NK-92 treated with Interleukin-12 subunit alpha and Interleukin-12 subunit beta, amount 100 ng/mL, for 24 hours (cell line): ENCODE results near the gene STXBP5.

Source experiments
- DNase-seq: peaks from one replicate; lab custom pipeline; 2025; lab: John Stamatoyannopoulos, UW

STXBP5 gene

DNA sequence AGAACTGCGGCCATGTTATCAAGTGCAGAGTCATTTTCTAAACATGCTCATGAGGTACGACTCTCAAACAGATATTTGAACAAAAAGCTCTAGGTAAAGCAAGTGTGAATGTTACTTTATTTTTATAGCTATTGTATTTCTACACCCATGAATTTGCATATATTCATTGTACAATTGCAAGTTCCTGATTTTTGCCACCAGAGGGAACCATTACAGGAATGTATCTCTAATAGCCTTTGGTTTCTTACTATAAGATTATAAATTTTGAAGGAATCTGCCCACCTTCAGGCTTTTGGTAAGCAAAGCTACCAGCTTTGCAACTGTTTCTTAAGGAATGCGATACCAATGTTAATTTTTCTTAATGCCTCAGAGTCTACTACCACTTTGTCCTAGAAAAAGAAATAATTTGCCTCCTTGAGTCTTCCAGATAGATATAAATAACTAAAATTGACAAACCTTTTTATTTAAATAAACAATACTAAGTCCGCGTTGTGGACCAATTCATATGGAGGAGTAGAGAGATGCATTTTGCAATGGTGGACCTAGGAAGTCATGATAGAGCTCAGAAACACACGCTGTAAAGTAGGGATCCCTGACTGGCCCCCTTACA, 178.8 kb downstream of the STXBP5 start:
- DNase-seq = no peak

DNA sequence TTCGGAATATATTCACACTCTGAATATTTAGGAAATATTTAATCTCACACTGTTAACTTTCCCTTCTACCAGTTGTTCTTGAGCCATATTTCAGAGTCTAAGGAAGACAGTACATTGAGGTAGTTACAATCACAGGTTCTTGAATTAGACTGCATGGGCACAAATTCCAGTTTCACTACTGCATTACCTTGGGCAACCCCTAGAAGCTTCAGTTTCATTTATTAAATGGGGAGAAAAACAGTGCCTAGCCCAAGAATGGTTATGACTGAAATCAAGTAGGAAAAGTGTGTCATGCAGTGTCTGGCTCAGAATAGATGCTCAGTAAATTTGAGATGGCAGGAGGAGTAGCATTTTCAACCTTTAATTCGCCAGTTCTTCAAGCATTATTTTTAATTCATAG, 179.8 kb downstream of the STXBP5 start:
- no peak for DNase-seq

DNA sequence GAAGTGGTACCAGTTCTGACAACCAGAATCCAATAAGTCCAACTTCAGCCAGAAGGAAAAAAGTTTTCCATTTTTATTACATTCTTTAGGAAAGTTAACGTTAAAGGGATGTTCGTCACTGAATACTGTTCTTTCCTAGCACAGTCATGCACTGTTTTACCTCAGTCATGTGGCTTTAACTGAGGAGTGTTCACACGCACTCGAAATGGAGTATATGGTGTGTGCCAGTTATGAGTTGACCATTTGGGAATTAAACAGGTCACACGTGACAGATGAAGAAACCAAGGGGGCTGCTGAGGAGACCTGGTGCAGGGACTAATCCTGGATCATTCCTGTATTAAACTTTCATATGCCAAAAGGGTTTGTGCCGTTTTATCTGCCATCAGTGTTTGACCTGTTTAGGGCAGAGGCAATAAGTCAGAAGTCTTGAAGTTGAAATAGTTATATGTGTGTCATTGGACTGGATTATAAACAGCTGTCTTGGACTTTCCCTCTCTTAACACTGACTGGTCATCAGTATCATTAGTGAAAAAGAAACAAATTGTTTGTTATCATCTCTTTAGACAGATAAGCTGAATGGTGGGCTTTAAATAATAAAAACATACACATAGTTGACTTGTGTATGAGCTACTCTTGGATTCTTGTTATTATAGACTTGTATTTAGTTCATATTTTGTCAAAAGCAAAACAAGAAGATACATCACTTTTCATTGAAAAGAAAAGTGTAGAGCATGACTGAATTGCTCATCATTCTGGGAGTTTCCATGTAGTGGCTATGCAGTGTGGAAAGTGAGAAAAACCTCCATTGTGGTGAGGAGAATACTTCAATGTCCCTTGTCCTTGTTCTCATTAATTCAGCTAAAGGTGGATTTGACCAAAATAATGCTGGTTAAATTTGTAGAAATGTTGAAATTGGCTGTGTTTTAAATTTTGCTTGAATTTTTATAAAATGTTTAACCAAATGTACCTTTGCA, 180.8 kb downstream of the STXBP5 start:
- no peak for DNase-seq

DNA sequence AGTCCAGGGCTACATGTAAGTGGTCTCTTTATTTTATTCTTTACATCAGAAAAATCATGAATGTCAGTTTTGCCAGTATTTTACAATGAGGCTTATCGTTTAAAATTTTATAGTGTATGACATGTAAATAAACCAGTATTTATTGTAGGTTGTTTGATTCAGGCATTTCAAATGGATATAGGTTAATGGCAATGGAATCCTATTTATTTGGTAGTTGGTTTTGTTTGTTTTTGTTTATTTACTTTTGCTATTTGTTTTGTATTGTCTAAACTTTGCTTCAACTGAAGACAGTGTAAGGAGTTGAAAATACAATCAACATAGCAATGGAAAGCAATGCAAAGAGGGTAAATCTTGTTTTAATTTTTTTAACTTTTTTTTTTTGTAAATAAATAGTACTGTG, 185.2 kb downstream of the STXBP5 start:
- DNase-seq = no peak

DNA sequence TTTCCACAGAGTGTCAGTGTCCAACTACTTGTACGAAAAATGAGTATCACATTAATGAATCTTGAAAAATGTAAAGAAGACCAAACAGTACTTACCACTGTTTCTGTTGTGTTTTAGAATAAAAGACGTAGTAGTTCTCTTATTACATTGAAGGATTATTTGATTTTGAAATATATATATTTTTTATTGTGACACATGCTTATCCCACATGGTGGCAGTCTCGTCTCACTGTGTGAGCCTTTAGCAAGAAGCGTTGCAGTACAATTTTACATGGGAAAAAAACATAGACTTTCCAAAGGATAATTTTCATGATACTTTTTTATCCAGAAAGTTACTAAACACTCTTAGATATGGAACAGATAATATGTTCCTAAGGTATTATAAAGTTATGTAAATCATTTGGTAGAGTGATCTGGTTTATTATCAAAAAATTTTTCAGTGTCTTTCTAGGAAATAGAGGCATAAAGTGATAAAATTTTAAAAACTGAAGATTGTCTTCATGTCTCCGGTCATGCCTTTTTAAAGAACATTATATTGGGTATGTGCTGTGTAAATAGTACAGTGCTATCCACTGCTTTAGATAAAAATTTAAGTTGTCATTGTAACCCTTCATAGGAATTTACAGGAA, 186.8 kb downstream of the STXBP5 start:
- no peak for DNase-seq

DNA sequence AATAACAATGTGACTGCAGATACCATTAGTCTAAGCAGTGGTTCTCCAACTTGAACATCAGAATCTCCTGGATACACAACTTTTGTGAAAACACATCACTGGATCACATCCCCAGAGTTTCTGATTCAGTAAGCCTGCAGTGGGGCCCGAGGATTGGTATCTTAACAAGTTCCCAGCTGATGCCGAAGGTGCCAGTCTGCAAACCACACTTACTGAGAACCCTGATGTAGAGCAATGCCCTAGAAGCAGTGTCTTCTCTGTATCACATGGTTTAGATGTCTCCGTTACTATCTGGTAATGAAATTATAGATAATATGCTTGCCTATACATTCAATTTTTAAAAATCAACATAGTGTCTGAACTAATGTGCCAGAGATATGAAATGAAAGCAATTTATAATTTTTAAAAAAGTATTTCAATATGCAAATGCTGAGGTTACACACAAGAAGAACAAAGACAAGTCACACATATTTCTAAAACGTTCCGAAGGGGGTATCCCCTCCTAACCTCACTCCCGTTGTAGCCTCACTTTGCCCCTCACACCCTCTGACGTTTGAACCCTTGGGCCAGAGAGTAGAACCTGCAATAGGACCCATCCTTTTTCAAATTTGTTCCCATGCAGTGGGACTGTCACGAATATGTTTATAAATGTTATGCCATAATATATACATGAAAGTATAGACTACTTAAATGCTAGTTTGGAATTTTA, 188.9 kb downstream of the STXBP5 start:
- no peak for DNase-seq

DNA sequence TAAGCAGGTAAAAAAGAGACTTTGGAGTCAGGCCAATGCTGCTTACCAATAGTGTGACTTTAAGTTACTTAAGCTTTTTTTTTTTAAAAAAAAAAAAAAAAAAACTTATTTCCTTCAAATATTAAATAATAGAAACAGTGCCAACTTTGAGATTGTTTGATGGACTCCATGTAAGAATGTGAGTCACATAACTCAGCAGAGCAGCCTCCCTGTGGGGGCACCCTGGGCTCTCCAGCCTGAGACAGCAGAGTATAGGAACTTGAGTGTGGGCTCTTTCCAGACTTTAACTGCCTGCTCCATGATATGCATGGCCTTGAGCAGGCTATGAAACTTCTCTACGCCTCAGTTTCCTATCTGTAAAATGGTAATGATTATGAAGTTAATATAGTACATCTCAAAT, 190.9 kb downstream of the STXBP5 start:
- no peak for DNase-seq

DNA sequence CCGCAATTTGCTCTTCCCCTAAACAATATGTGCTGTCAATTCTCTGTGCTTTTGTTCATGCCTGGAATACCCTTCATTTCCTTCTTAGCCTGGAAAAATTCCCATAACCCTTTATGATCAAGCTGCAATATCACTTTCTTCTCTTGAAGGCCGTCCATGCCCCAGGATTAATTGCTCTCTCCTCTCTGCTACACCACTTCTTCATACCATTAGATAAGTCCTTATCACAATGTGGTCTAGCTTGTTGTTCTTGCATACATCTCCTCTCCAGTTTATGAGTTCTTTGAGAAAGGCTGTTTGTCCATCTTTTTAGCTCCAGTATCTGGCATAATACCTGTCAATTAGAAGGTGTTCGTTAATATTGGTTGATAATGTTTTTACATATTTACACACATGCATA, 193.1 kb downstream of the STXBP5 start:
- DNase-seq = no peak

DNA sequence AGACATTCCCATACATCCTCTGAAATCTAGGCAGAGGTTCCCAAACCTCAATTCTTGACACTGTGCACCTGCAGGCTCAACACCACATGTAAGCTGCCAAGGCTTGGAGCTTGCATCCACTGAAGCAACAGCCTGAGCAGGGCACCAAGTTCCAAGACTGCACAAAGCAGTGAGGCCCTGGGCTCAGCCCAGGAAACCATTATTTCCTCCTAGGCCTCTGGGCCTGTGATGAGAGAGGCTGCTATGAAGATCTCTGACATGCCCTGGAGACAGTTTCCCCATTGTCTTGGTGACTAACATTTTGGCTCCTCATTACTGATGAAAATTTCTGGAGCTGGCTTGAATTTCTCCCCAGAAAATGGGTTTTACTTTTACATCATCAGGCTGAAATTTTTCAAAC, 196.8 kb downstream of the STXBP5 start:
- DNase-seq = no peak

DNA sequence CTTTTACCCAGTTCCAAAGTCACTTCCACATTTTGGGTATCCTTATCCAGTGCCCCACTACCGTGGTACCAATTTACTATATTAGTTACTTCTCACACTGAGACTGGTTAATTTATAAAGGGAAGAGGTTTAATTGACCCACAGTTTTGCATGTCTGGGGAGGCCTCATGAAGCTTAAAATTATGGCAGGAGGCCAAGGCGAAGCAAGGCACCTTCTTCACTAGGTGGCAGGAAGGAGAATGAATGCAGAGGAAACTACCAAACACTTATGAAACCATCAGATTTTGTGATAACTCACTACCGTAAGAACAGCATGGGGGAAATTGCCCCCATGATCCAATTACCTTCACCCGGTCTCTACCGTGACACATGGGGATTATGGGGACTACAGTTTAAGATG, 197.6 kb downstream of the STXBP5 start:
- no peak for DNase-seq

DNA sequence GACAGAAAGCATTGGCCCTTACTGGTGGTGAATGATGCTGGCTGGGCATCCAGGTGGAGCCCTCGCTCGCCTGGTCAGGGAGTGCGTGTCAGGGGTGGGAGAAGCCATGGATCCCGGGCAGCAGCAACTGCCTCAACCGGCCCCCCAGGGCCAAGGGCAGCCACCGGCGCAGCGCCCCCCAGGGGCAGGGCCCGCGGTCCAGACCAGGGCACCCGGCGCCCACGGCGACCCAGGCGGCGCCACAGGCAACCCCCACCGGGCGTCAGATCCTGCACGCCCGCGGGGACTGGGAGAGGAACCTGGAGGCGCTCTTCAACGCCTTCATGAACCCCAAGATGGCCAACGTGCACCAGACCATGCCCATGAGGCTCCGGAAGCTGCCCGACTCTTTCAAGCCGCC, 202.6 kb downstream of the STXBP5 start:
- DNase-seq = no peak

DNA sequence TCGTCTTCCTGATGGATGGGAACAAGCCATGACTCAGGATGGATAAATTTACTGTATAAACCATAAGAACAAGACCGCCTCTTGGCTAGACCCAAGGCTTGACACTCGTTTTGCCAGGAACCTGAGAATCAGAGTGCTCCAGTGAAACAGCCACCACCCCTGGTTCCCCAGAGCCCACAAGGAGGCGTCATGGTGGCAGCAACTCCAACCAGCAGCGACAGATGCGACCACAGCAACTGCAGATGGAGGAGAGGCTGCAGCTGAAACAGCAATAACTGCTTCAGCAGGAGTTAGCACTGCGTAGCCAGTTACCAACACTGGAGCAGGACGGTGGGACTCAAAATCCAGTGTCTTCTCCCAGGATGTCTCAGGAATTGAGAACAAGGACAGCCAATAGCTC, 203.4 kb downstream of the STXBP5 start:
- no peak for DNase-seq

DNA sequence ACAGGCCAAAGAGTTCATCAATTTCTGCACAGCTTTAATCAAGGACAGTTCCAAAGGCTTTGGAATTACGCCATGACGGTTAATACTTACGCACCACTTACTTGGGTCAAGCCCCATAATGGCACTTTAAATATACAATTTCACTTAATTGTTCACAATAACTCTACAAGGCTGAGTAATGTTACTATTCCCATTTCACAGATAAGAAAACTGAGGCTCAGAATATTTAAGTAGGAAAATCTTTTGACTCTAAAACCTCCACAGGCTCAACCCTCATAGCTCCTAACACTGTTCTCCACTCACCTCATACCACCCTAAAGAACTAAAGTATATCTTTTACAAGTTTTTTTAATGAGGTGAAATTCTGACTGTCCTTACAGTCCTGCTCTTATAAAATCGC, 212.4 kb downstream of the STXBP5 start:
- DNase-seq = no peak

DNA sequence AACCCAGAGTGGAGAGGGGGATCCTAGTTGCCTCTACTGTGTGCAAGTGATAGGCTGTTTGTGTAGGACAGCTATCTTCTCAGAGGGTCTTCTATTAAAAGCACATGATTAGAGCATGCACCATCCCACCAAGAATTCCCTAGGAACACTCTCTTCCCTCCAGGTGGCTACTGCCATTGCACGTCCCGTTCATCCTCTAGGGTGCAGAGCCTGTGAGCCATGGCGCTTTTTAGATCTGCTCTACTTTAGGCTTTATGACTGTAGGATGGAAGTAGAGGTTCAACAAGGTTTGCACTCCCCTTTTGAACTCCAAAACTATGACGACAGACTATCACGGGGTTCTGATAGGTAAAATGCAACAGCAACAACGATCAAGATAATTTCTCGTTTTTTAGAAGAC, 213.7 kb downstream of the STXBP5 start:
- DNase-seq = no peak

DNA sequence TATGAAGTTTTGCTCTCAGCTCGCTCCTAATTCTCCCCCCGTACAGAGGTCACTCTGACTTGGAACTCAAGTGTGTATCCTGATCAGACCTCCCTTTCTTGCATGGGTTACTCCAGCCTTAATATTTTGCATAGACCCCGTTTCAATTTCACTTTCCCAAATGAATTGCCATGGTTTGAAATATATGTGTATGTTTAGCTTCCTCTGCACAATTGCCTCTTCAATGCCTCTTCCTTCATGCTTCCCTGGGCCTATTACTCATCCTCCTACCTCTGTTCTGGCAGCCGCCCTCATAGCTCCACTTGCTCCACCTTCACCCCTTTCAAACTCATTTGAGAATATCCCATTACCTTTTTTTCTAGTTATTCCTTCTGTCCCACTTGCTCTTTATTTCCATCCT, 214.3 kb downstream of the STXBP5 start:
- no peak for DNase-seq

DNA sequence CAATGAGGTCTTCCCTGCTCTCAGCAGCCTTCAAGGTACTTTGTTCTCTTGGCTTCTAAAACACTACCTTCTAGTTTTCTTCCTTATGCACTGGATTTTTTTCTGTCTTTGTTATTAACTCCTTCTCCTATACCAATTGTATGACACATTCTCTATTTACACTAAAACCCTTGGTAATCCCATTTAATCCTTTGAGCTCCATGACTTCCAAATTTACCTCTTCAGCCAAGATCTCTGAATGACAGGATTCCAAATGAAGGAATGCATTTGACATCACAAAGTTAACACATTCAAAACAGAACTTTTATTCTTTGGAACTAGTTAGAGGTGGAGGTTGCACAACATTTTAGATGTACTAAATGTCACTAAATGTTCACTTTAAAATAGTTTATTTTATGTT, 217.7 kb downstream of the STXBP5 start:
- no peak for DNase-seq

DNA sequence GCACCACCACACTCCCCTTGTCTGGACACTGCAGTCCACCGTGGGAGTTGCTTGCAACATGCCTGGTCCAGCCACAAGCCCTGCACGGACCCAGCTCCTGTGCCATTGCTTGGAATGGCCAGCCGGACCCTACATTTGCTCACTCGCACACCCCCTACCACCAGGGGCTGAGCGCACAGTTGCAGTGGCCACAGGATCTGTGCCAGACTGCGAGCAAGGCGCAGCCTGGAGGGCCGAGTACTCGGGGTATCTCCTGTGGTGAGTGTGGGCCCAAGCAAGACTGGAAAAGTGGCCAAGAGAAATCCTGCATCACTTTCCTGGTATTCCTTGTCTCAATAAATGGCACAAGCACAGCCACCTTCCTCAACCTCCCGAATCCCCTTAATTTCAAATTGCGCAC, 218.9 kb downstream of the STXBP5 start:
- no peak for DNase-seq

DNA sequence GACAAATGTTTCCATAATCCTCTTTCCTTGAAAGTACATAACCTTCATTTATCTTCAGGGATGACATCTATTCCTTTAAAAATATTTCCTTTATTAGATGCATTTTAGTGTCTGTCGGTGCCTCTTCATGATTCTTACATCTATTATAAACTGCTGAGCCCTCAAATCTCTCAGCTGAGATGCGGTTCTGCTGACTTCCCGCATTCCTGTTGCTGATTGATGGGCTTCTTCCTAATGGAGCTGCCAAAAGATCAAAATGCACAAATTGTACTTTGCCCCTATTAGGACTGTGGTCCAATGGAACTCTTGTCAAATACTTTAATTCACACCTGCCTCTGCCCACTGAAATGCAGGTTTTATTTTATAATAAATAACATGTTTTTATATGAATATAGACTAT, 225.6 kb downstream of the STXBP5 start:
- no peak for DNase-seq

DNA sequence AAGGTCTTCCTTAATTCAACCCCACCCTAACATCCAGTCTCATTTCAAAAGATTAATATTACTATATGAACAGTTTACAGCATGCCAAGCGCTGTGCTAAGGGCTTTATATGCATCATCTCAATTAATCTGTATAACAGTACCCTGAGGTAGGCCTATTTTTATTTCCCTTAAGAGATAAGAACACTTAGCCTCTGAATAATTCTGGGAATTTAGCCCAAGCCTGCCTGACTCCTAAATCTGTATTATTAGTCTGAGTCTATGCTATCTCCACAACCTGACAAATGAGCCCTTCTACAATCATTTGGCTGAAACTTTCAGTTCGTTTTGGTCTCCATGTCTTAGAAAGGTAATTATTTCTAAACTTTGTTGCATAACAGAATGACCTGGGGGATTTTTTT, 226.6 kb downstream of the STXBP5 start:
- DNase-seq = no peak

DNA sequence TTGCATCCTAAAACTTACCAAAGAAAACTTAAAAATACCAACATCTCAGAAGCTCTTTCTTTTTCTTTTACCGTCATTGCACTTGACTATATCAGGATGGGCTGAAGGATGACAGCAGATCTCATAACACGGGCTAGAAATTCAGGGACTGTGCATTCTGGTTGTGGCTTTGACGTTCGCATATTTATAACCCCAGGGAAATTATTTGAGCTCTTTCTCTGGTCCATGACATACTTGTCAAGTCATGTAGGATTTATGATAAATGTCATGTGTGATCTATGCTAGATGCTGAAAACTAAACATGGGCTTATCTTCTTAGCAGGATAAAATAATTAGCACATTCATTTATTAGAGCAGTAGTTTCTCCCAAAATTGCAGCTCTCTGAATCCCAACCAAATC, 229.9 kb downstream of the STXBP5 start:
- no peak for DNase-seq

DNA sequence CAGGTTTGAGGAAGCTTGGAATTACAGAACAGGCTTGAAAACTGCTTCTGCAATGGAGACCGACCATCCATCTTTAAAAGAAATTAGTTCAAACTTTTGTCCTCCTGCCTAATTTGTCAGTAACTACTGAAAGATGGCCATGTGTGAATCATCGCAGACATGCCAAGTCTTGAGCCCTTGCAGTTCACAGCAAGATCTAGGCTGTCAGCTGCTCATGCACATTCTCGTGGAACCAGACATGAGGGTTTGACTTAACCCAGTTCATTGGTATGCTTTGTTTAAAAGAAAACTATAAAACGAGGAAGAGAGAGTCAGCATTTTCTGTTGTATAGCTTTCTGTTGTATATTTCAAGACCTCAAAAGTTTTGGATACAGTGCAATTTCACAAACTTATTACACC, 230.3 kb downstream of the STXBP5 start:
- DNase-seq = no peak

DNA sequence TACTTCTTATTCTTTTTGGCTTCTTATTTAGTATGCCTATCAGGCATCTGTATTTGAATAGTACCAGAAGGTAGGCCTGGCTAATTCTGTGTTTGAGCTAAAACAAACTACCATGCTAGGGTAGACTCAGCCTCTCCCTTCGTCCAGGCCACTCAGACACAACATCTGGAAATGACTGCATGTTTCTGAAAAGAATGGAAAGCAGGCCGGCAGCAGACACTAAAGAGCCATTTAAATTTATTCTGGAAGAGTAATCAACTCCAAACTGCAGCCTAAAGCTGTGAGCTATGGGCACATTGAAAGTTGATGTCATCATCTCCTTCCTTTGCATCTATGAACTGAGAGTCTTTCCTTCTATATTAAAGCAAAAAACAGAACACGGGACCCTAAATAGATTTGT, 233.4 kb downstream of the STXBP5 start:
- DNase-seq = no peak
